Epithelial cell of prostate (primary cell): Measurements from ENCODE around the gene SMAD1.

Experiments used
- DNase-seq: peaks from one replicate; pipeline ENCODE4 v3.0.0-alpha.2; 2011; ENCODE audit warnings: low read depth, low spot score
- H3K27ac ChIP-seq: fragments of 450-650 bp; 2 replicates; pipeline ENCODE4 v1.5.1; 2017; ENCODE audit warnings: mild to moderate bottlenecking

SMAD1 gene

DNA sequence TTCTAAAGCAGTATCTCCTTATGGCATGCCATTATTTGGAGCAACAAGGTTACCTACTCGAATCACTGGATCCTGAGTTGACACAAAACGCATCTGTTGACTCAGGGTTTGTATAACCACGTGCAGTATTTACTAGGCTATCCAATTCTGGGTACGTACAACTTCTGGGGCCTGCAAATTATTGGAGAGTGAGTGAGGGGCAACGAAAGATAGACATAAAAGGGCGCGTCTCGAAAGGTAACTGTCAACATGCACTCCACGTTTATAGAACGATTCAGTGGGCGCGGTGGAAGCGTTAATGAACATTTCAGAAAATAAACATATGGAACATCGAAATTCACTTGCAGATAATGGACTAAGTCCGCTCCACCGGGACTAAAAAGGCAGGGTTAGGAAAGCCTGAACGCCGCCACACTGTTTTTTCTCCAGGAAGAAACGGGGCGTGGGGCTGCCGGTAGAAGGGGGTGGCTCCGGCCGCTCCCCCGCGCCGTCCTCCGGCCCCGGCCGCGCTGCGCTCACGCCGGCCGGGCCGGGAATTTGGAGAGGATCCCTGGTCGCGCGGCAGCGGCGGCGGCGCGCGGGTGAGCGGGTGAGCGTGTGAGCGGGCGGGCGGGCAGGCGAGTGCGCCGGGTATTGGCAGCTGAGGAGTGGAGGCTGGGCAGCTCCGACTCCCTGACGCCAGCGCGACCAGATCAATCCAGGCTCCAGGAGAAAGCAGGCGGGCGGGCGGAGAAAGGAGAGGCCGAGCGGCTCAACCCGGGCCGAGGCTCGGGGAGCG, at the start of gene SMAD1:
Gene SMAD1, plus strand, starts transcription at position 690 of the 778 bp plus-strand sequence. CDS start 32,761 bp downstream, outside the sequence.
- peak; percentile 41 for DNase-seq
- H3K27ac ChIP-seq = peak within 1 kb of the TSS; percentile 73

- no peak for DNase-seq
- no peak overlapping the region for H3K27ac ChIP-seq
Observed at GRCh38 chr4:145433684-145434083, 48.0 kb upstream of the SMAD1 start.

- H3K27ac ChIP-seq = no peak overlapping the region
- no peak for DNase-seq
Observed at GRCh38 chr4:145435646-145436045, 46.0 kb upstream of the SMAD1 start.

DNA sequence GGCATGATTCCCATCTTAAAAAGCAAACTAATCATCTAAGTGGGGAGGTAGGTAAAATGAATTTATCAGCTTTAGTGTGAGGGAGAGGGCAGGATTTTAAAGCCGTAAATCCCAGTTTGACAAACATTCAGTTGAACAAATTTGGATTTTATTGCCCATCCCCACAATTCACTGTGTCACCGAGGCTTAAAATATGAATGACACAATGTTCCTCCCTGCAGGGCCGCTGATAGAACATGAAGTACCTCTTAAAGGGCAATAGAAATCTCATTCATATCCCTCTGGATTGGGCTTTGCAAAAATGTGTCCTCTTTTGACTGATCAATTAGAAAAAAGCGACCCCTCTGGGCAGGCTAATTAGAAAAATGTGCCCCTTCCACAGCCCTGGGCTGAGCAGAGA, 45.5 kb upstream of the SMAD1 start:
- H3K27ac ChIP-seq = no peak overlapping the region
- DNase-seq = no peak

DNA sequence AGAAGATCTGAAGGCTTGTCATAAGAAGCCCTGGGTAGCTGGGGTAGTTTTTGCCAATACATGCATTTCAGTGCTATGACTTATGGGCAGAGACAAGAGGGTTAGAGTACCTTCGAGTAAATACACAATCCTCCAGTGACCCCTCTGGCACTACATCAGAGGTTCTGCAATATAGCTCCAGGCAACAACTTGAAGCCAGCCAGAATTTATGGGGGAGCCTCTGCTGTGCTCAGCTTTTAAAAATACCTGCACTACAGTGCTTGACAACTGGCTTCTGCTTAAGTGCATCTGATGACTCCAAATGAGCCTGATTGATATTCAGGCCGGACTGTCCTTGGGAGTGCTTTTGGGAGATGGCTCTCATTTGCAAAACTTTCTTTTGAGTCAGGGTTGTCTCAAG, 44.9 kb upstream of the SMAD1 start:
- DNase-seq = no peak
- H3K27ac ChIP-seq = no peak overlapping the region

- no peak for DNase-seq
- no peak overlapping the region for H3K27ac ChIP-seq
Observed at GRCh38 chr4:145437466-145437865, 44.2 kb upstream of the SMAD1 start.

DNA sequence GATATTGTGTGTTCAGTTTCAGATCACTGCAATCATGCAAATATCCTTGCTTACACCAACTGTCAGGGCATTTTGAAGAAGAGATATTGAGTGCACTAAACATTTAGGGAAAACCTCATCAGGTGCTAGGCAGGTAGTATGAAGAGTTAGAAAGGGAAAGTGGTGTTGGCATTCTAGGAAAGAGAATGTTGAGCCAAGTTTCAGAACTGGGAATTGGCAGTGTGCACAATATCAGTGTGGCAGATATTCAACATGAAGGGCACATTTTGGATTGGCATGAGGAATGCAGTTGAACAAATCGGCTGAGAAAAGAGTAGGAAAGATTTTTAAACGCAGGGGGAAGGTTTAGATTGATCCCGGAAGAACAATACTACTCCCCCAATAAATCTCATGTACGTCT, 43.4 kb upstream of the SMAD1 start:
- no peak overlapping the region for H3K27ac ChIP-seq
- no peak for DNase-seq

DNA sequence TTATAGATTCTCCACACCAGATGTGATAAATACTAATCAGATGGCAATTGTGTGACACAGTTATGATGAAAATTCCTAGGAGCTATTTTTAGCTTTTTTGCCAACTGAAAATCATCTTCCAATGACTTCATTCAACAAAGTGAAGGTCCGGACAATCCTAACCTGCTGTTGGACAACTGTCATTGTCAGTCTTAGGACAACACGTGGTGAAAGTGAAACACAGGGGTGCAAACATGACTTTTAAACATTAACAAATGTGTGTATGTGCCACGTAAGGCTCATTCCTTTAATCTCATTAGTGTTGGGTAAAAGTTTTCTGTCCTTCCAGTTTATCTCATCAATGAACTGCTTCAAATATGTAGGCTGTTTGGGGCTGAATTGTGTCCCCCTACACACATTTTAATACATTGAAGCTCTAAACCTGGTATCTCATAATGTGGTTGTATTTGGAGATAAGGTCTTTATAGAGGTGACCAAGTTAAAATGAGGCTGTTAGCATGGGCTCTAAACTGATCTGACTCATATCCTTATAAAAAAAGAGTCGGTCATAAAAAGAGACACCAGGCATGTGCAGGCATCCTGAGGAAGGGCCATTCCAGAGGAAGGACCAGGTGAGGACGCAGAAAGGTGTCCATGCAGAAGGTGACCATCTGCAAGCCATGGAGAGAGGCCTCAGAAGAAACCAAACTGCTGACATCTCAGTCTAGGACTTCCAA, 41.2 kb upstream of the SMAD1 start:
- no peak overlapping the region for H3K27ac ChIP-seq
- no peak for DNase-seq

GRCh38 chr4:145446184-145446583, 35.5 kb upstream of the SMAD1 start:
- no peak overlapping the region for H3K27ac ChIP-seq
- DNase-seq = no peak

DNA sequence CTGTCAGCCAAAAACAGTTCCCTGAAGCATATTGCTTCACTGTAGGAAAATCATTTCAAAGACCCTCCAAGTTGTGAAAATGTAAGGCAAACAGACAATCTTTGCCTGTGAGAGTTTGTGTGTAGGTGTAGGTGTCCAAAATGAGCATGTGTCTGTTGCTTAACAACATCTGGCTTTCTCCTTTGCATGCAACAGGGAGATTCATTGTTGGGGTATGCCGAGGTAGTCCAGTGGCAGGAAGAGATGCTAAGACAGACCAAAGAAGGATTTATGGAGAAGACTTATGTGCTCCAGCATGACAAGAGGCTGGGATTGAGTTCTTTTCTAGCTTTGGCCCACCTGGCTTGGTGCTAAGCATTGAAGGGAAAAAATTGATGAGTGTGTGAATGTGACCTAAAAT, 29.8 kb upstream of the SMAD1 start:
- no peak for DNase-seq
- no peak overlapping the region for H3K27ac ChIP-seq

- DNase-seq = no peak
- no peak overlapping the region for H3K27ac ChIP-seq
Observed at GRCh38 chr4:145452447-145453162, 29.0 kb upstream of the SMAD1 start.

DNA sequence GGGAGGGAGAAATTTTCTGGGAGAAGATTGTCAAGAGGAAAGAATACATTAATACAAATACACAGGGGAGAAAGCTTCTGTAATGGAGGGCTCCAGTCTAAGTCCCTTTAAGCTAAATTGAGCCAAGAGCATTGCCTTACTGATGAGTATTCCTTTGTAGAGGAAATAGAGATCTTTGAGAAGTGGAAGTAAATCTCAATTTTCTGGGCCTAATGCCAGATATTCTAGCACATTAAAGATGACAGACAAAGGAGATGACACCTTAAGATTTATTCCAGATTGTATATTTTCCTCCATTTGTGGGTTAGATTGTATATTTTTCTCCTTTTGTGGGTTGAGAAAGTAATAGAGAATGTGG, 28.5 kb upstream of the SMAD1 start:
- DNase-seq = no peak
- H3K27ac ChIP-seq = no peak overlapping the region

DNA sequence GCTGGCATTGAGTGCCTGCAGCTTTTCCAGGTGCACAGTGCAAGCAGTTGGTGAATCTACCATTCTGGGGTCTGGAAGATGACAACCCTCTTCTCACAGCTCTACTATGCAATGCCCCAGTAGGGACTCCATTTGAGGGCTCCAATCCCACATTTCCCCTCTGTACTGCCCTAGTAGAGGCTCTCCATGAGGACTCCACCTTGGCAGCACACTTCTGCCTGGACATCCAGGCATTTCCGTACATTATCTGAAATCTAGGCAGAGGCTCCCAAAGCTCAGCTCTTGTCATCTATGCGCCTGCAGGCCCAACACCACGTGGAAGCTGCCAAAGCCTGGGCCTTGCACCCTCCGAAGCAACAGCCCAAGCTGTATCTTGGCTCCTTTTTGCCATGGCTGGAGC, 8.4 kb upstream of the SMAD1 start:
- no peak for DNase-seq
- H3K27ac ChIP-seq = no peak overlapping the region

DNA sequence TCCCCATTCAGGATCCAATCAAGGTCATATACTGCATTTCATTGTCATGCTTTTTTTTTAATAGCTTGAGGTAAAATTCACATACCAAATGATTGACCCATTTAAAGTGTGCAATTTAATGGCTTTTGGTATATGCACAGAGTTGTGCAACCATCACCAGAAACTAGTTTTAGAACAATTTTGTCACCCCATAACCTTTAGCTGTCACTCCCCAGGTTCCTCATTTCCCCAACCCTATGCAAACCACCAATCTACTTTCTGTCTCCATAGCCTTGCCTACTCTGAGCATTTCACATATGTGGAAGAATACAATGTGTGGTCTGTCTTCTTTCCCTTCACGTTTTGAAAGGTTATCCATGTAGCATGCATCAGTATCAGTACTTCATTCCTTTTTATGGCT, 1.4 kb upstream of the SMAD1 start:
- no peak overlapping the region for H3K27ac ChIP-seq
- no peak for DNase-seq

- peak overlapping the region; percentile 73 for H3K27ac ChIP-seq
- no peak for DNase-seq
Observed at GRCh38 chr4:145481942-145482208, 222 bp downstream of the SMAD1 start.

DNA sequence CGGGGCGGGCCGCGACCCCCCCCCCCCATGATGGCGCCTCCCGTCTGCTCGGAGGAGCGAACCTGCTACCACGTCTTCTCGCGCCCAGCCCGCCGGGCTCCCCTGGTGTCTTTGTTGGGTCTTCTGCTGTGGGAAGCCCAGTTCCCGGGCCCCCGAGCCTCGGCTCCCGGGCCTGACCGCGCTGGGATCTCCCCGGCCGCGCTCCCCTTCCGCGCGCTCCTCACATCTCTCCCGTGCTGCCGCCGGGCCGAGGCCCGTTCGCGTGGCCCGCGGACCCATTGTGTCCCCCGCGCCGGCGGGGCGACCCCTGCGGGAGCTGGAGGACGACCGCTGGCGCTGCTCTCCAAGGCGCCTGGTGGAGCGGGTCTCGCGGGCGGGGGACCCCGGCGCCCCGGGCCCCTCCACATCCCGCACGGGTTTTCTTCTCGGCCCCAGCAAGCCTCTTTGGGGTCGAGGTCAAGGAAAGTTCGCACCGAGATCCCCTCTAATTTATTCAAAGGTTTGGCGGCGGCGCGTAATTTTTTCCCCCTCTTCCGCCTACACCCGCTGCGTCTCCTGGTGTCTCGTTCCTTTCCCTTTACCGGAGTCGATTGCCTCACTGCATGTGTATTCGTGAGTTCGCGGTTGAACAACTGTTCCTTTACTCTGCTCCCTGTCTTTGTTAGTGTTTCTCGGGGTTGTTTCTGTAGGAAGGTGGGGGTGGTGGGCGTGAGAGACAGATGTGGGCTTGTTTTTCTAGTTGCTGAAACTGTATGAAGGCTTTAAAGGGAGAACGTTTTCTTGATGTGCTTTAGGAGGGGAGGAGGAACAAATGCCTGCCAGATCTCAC, 770 bp downstream of the SMAD1 start:
- H3K27ac ChIP-seq = peak overlapping the region; percentile 73
- no peak for DNase-seq

DNA sequence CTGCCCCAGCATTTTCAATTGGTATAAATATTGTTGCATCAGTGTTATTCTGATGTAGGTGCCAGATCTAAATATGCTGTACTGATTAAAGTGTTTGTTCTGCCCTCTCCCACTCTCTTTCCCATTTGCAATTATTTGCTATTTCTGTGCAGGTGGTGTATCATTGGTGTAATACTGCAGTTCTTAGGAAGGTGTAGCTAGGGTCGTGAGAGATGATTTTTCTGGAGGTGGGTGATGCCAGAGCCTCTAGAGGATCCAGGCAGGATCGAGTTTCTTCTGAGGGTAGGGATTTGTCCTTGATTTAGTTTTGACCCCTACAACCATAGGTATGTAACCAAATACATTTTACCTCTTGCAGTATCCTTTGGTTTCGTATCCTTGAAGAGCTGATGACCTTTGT, 1.9 kb downstream of the SMAD1 start:
- DNase-seq = no peak
- no peak overlapping the region for H3K27ac ChIP-seq

GRCh38 chr4:145484225-145484846, 2.7 kb downstream of the SMAD1 start:
- no peak for DNase-seq

DNA sequence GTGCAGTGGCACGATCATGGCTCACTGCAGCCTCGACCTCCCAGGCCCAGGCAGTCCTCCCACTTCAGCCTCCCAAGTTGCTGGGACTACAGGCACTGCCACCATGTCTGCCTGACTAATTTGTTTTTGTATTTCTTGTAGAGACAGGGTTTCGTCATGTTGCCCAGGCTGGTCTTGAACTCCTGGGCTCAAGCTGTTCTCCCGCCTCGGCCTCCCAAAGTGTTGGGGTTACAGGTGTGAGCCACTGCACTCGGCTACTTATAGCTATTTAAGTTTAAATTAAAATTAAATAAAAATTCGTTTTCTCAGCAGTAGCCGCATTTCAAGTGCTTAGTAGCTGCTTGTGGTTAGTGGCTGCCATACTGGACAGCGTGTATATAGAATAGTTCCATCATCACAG, 3.5 kb downstream of the SMAD1 start:
- no peak overlapping the region for H3K27ac ChIP-seq
- DNase-seq = no peak

More at GRCh38 chr4:145484225-145484846, 2.7 kb downstream of the SMAD1 start:
- H3K27ac ChIP-seq = no peak overlapping the region

DNA sequence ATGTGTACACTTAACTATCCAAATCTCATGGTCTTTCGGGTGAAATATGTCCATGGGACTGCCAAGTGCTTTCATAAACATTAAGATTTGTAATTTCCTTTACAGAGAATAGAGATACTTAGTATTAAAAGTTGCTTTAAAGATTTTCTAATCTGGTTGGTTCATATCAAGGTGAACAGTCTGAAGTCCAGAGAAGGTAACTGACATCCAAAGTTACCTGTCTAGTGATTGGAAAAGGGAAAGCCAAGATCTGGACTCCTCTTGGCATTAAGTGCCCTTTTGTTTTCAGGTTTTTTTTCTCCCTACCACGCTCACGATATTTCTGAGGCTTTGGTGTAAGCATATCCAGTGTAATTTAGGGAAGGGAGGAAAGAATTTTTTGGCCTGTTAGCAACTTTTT, 5.0 kb downstream of the SMAD1 start:
- no peak overlapping the region for H3K27ac ChIP-seq
- no peak for DNase-seq
